Lower lobe of right lung (tissue), 2 donors: ENCODE measurements around the gene ECEL1. TPM values are rescaled to one million over a fixed set of nuclear protein-coding genes. Genes with fewer than 3 reads are reported as not detected.

Source experiments
- ATAC-seq, 2 donors: fragments of 200-7000 bp; cut with Tn5 transposase; one replicate each; pipeline ENCODE4 v1.9.1; 2020 to 2022; ENCODE audit warnings: mild to moderate bottlenecking in 2 of 2, moderate library complexity in 2 of 2
- DNase-seq: peaks from one replicate; pipeline ENCODE4 v3.0.0-alpha.2; 2020
- H3K27ac ChIP-seq: fragments of 200-600 bp; one replicate; pipeline ENCODE4 v1.8.0; 2022
- H3K27me3 ChIP-seq: fragments of 200-600 bp; one replicate; pipeline ENCODE4 v1.8.0; 2022; ENCODE audit warnings: low read depth
- H3K36me3 ChIP-seq: fragments of 200-600 bp; one replicate; pipeline ENCODE4 v1.8.0; 2022; ENCODE audit warnings: mild to moderate bottlenecking
- H3K4me1 ChIP-seq: fragments of 200-600 bp; one replicate; pipeline ENCODE4 v1.8.0; 2022
- H3K4me3 ChIP-seq: fragments of 200-600 bp; one replicate; pipeline ENCODE4 v1.8.0; 2022; ENCODE audit warnings: mild to moderate bottlenecking
- H3K9me3 ChIP-seq: fragments of 200-600 bp; one replicate; pipeline ENCODE4 v1.8.0; 2022
- intact Hi-C: fragments of 100-400 bp; cut with DNase I; formaldehyde crosslinking; loops from one replicate; pipeline ENCODE4 v1.11.0; 2022
- total RNA-seq: library from RNA; stranded (reverse); fragmentation: NEBNext Ultra II Directional; extraction: Animal tissue kit (Norgen Biotek cat#: 25700); gene quantifications from one replicate; pipeline ENCODE4 v1.2.1, GENCODE V29; 2021
- TF ChIP-seq, protein P1 (sequence below): fragments of 200-600 bp; IDR thresholded peaks from one replicate; pipeline ENCODE4 v1.8.0; 2022; ENCODE audit warnings: antibody characterized with exemption, mild to moderate bottlenecking
- donor health status: DM: no; HTN: yes; CAD: no; lungs with severe emphysema.

The ECEL1 gene
- total RNA-seq, 1 donor from 2014 or later, result 1.0 TPM

DNA sequence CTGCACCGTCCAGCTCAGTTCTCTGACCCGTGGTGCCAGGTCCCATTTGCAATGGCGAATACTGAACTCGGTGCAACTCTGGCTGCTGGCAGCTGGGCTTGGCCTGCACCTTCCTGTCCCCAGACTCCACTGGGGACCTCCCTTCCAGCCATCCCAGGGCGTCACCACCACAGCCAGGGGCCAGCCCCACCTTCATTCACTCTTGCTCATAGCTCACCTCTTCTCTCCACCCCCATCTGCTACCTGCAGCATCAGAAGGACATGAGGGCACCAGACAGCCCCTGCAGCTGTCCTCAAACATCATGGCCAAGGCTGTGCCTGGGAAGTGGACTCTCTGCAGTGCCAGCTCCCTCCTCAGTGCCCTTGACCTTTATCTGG, 47.9 kb downstream of the ECEL1 start:
- Histone ChIP-seq H3K9me3 (no peaks in the 10 kb centered on the region), H3K4me1 (no peaks in the 10 kb centered on the region), H3K27me3 (peaks cover 10% of the 10 kb centered on the region), H3K4me3 (no peak overlapping the region), H3K27ac (no peak overlapping the region), H3K36me3 (no peaks in the 10 kb centered on the region)
- TF ChIP-seq, protein P1, sequence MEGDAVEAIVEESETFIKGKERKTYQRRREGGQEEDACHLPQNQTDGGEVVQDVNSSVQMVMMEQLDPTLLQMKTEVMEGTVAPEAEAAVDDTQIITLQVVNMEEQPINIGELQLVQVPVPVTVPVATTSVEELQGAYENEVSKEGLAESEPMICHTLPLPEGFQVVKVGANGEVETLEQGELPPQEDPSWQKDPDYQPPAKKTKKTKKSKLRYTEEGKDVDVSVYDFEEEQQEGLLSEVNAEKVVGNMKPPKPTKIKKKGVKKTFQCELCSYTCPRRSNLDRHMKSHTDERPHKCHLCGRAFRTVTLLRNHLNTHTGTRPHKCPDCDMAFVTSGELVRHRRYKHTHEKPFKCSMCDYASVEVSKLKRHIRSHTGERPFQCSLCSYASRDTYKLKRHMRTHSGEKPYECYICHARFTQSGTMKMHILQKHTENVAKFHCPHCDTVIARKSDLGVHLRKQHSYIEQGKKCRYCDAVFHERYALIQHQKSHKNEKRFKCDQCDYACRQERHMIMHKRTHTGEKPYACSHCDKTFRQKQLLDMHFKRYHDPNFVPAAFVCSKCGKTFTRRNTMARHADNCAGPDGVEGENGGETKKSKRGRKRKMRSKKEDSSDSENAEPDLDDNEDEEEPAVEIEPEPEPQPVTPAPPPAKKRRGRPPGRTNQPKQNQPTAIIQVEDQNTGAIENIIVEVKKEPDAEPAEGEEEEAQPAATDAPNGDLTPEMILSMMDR, result peak; percentile 40
- ATAC-seq (peak in 1 of 2 donors; percentile 5), DNase-seq (peak; percentile 18)
- intact Hi-C loops, result no loop called here

GRCh38 chr2:232438951-232439757, 48.5 kb downstream of the ECEL1 start:
- peaks cover 5% of the 10 kb centered on the region for H3K27me3 ChIP-seq
- H3K4me3 ChIP-seq, result no peak overlapping the region
- intact Hi-C loops, result no loop called here
- H3K27ac ChIP-seq, result no peak overlapping the region
- no peaks in the 10 kb centered on the region for H3K9me3 ChIP-seq
- no peaks in the 10 kb centered on the region for H3K36me3 ChIP-seq
- peak; percentile 48 for DNase-seq
- H3K4me1 ChIP-seq, result no peaks in the 10 kb centered on the region
- peak; percentile 73 to 81 for ATAC-seq
- TF ChIP-seq, protein P1, result peak; percentile 62

DNA sequence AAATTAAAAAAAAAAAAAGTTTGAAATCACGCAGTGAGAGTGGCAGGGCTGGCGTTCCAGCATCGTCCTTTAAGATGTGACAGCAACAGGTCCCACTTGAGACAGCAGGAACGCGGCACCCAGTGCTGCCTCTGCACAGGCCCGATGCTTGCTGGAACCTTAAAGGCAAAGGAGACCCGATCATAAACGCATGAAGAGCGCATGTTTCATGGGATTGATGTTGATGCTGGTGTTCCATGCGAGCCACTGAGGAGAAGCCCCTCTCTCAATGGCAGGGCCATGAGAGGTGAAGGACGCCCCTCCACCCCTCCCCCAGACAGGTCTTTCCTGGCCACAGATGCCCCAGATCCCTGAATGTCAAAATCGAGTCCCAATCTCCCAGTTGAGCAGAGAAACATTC, 49.5 kb downstream of the ECEL1 start:
- Histone ChIP-seq H3K36me3 (no peaks in the 10 kb centered on the region), H3K27ac (no peak overlapping the region), H3K27me3 (peaks cover 4% of the 10 kb centered on the region), H3K9me3 (no peaks in the 10 kb centered on the region), H3K4me3 (no peak overlapping the region), H3K4me1 (no peaks in the 10 kb centered on the region)
- DNase-seq (peak; percentile 34), ATAC-seq (no peak)
- TF ChIP-seq, protein P1, result no peak
- intact Hi-C loops, result no loop called here

DNA sequence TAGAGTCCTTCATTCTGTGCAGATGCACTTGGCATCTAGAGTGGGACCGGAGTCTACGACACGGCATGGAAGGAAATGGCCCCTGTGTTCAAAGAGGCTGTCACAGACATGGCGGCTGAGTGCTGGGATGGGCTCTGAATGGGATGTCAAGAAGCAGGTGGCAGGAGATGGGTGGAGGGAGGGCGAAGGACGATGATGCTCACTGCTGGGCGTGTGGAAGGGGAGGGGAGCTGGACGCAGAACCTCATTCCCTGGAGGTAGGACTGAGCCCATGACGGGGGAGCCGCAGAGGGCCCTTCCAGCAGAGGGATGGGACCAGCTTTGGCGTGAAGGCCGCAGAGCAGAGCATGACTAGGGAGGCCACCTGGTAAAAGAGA, 50.5 kb downstream of the ECEL1 start:
- ATAC-seq (no peak), DNase-seq (peak; percentile 37)
- H3K4me1 ChIP-seq, result no peaks in the 10 kb centered on the region
- peaks cover 4% of the 10 kb centered on the region for H3K27me3 ChIP-seq
- no peaks in the 10 kb centered on the region for H3K9me3 ChIP-seq
- no peak overlapping the region for H3K4me3 ChIP-seq
- TF ChIP-seq, protein P1, result no peak
- no peaks in the 10 kb centered on the region for H3K36me3 ChIP-seq
- no peak overlapping the region for H3K27ac ChIP-seq
- intact Hi-C loops, result no loop called here

GRCh38 chr2:232436381-232437194, 51.0 kb downstream of the ECEL1 start:
- intact Hi-C loops, result no loop called here

More at GRCh38 chr2:232436381-232437194, 51.0 kb downstream of the ECEL1 start:
- H3K4me1 ChIP-seq, result no peaks in the 10 kb centered on the region
- DNase-seq (peak; percentile 29), ATAC-seq (no peak)
- peaks cover 4% of the 10 kb centered on the region for H3K27me3 ChIP-seq
- no peaks in the 10 kb centered on the region for H3K9me3 ChIP-seq
- H3K27ac ChIP-seq, result no peak overlapping the region
- TF ChIP-seq, protein P1, result no peak
- no peak overlapping the region for H3K4me3 ChIP-seq
- H3K36me3 ChIP-seq, result no peaks in the 10 kb centered on the region
